Ascending aorta (tissue), 2 donors: ENCODE results near the gene ALDH16A1. TPM values are rescaled to one million over a fixed set of nuclear protein-coding genes. Genes with fewer than 3 reads are reported as not detected.

Experiments used
- DNase-seq, 2 donors: peaks; one replicate each; pipeline ENCODE4 v3.0.0-alpha.2; 2019; ENCODE audit warnings: low spot score in 2 of 2
- H3K27ac ChIP-seq, 2 donors: fragments of 200-600 bp; sonication (generic); one replicate each; pipeline ENCODE4 v1.5.1; 2016 to 2017; ENCODE audit warnings: mild to moderate bottlenecking in 1 of 2
- H3K27me3 ChIP-seq: fragments of 200-600 bp; sonication (generic); one replicate; pipeline ENCODE4 v1.5.1; 2017
- H3K36me3 ChIP-seq, 2 donors: fragments of 200-600 bp; sonication (generic); one replicate each; pipeline ENCODE4 v1.5.1; 2016
- H3K4me1 ChIP-seq, 2 donors: fragments of 200-600 bp; sonication (generic); one replicate each; pipeline ENCODE4 v1.5.1; 2016 to 2017; ENCODE audit warnings: mild to moderate bottlenecking in 1 of 2
- H3K4me3 ChIP-seq, 2 donors: fragments of 200-600 bp; sonication (generic); one replicate each; pipeline ENCODE4 v1.5.1; 2016 to 2017; ENCODE audit warnings: mild to moderate bottlenecking in 1 of 2
- H3K9me3 ChIP-seq, 2 donors: fragments of 200-600 bp; sonication (generic); one replicate each; pipeline ENCODE4 v1.5.1; 2016
- intact Hi-C: fragments of 100-400 bp; cut with DNase I; formaldehyde crosslinking; loops from one replicate; pipeline ENCODE4 v1.15.1; 2023
- total RNA-seq: library from RNA; depleted of rRNA; stranded (reverse); fragments of >200 nt; gene quantifications from one replicate; pipeline ENCODE4 v1.1.0, GENCODE V29; 2016
- TF ChIP-seq, protein P1 (sequence below), 3 experiments: fragments of 200-600 bp in 2 of 3; fragments of 450-650 bp in 1 of 3; sonication (generic) in 2 of 3; IDR thresholded peaks; one replicate each; pipeline ENCODE4 v1.5.1; 2016 to 2019; ENCODE audit warnings: antibody characterized with exemption in 3 of 3, mild to moderate bottlenecking in 1 of 3, moderate library complexity in 1 of 3

Gene ALDH16A1
- total RNA-seq, 1 donor from 2014 or later = 27.9 TPM

DNA sequence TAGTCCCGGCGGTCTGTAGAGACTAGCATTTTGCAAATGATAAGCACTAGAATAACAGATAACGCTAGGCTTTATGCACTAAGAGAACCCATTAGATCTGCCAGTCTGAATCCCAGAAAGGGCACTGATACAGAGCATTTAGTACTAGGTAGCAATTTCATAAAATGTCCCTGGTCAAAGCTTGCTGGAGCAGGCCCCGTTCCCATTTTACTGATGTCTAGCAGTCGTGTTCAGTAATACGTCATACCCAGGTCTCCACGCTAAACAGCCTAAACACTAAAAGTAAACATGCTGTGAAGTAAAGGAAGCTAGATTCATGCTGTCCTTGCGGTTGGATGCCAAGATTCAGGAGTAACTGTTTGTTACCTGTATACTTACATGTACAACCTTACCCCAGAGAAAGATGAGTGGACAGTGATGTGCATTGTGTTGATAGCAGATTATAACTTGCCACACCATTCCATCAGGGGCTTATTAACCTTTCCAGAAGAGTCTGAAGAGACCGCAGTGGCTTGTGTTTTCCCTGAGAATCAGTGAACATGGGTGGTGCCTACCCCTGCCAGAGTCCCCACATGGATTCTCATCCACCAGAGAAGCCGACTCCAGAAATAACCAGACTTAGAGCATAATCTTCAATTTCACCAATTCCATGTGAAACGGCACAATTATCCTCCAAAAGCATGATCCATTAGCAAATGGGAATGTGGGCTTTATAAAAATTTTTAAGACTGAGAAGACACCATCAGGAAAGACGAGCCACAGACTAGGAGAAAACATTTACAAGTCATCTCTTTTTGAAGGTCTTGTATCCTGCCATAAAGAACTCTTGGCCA is 39.8 kb downstream of the ALDH16A1 start:
- Histone ChIP-seq H3K36me3 (peaks cover 32 to 50% of the 10 kb centered on the region in 2 donors), H3K27ac (no peak overlapping the region), H3K27me3 (no peaks in the 10 kb centered on the region), H3K4me3 (no peak overlapping the region), H3K9me3 (no peaks in the 10 kb centered on the region), H3K4me1 (peaks cover 16 to 33% of the 10 kb centered on the region in 2 donors)
- TF ChIP-seq, protein P1, sequence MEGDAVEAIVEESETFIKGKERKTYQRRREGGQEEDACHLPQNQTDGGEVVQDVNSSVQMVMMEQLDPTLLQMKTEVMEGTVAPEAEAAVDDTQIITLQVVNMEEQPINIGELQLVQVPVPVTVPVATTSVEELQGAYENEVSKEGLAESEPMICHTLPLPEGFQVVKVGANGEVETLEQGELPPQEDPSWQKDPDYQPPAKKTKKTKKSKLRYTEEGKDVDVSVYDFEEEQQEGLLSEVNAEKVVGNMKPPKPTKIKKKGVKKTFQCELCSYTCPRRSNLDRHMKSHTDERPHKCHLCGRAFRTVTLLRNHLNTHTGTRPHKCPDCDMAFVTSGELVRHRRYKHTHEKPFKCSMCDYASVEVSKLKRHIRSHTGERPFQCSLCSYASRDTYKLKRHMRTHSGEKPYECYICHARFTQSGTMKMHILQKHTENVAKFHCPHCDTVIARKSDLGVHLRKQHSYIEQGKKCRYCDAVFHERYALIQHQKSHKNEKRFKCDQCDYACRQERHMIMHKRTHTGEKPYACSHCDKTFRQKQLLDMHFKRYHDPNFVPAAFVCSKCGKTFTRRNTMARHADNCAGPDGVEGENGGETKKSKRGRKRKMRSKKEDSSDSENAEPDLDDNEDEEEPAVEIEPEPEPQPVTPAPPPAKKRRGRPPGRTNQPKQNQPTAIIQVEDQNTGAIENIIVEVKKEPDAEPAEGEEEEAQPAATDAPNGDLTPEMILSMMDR (IDR thresholded peaks at IDR 0.05) = no peak
- no peak for DNase-seq
- intact Hi-C loops = no loop called here

DNA sequence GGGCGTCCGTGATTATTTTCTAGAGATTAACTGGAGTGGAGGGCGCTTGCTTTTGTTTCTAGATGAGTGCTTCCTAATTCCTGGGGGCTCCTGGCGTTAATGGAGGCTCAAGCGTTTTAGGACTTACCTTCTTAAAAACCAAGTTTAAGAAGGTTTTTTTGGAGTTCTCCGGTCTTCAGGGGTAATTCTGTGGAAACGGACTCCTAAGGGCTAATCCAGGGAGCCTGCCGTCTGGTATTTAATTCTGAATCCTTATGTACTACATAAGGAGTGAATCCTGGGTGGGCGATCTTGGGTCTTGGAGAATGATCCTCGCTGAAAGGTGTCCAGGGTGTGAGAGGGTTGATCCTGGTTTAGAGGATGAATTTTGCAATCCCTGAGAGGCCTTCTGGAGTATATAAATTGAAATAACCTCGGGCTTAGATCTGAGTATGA is 43.6 kb downstream of the ALDH16A1 start:
- Histone ChIP-seq H3K9me3 (no peaks in the 10 kb centered on the region), H3K27ac (peak overlapping the region; percentile 93 to 95), H3K4me3 (peak overlapping the region; percentile 77 to 81), H3K27me3 (no peaks in the 10 kb centered on the region), H3K4me1 (peaks cover 13 to 20% of the 10 kb centered on the region in 2 donors), H3K36me3 (peaks cover 30 to 46% of the 10 kb centered on the region in 2 donors)
- intact Hi-C loops = loop anchor here (1.0 to 5.0 kb wide), 5 partner anchors 9 to 181 kb away; partner anchors contain the start of genes ALDH16A1, PRMT1, RPL13A and RRAS
- DNase-seq = no peak
- TF ChIP-seq, protein P1 (IDR thresholded peaks at IDR 0.05) = peak in 1 of 3 experiments; percentile 12

DNA sequence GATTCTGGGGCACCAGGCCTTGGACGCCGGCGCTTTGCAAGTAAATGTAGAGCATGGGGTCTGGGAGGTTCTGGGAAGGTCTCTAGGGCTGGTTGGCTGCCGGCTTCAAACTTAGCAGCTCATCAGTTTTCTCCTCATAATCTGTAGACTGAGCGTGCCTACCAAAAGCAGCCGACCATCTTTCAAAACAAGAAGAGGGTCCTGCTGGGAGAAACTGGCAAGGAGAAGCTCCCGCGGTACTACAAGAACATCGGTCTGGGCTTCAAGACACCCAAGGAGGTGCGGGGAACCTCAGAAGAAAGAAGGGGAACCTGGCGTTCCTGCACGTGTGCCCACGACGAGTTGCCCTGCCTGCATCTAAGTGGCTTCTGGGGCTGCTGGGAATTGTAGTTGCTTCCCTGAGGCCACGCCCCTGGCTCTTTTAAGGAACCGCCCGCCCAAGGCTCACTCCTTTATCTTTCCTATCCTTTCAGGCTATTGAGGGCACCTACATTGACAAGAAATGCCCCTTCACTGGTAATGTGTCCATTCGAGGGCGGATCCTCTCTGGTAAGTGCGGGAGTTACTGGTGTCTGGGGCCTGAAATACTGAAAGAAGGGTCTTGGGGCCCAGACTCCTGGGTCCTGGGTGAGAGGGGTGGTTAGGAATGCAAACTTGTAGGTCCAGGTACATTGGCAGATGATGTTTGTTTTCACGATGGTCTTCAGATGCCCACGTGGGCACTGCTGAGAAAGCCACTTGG is 44.2 kb downstream of the ALDH16A1 start:
- peaks cover 24 to 40% of the 10 kb centered on the region in 2 donors for H3K36me3 ChIP-seq
- intact Hi-C loops = loop anchor here (2.0 to 5.0 kb wide), 3 partner anchors 44 to 180 kb away; partner anchors contain the start of genes ALDH16A1, PRMT1, RRAS and SCAF1
- TF ChIP-seq, protein P1 (IDR thresholded peaks at IDR 0.05) = no peak
- no peaks in the 10 kb centered on the region for H3K27me3 ChIP-seq
- peak overlapping the region; percentile 77 to 81 for H3K4me3 ChIP-seq
- H3K27ac ChIP-seq = peak overlapping the region; percentile 93 to 95
- peaks cover 13 to 20% of the 10 kb centered on the region in 2 donors for H3K4me1 ChIP-seq
- peak in 1 of 2 donors; percentile 86 for DNase-seq
- H3K9me3 ChIP-seq = no peaks in the 10 kb centered on the region

DNA sequence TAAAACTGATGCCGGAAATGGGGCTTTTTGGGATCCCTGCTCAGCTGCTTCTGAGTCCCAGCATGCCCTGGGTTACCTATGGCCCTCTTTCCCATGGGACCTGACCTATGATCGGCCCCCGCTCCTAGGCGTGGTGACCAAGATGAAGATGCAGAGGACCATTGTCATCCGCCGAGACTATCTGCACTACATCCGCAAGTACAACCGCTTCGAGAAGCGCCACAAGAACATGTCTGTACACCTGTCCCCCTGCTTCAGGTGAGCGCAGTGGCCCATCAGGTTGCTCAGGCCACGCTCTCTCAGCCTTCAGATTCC is 44.7 kb downstream of the ALDH16A1 start:
- peaks cover 13 to 20% of the 10 kb centered on the region in 2 donors for H3K4me1 ChIP-seq
- intact Hi-C loops = loop anchor here (2.0 to 5.0 kb wide), 3 partner anchors 45 to 180 kb away; partner anchors contain the start of genes ALDH16A1, PRMT1, RRAS and SCAF1
- H3K4me3 ChIP-seq = peak overlapping the region; percentile 77 to 81
- peaks cover 20 to 35% of the 10 kb centered on the region in 2 donors for H3K36me3 ChIP-seq
- peak overlapping the region in 1 of 2 donors; percentile 93 for H3K27ac ChIP-seq
- no peak for DNase-seq
- H3K9me3 ChIP-seq = no peaks in the 10 kb centered on the region
- no peaks in the 10 kb centered on the region for H3K27me3 ChIP-seq
- TF ChIP-seq, protein P1 (IDR thresholded peaks at IDR 0.05) = no peak

DNA sequence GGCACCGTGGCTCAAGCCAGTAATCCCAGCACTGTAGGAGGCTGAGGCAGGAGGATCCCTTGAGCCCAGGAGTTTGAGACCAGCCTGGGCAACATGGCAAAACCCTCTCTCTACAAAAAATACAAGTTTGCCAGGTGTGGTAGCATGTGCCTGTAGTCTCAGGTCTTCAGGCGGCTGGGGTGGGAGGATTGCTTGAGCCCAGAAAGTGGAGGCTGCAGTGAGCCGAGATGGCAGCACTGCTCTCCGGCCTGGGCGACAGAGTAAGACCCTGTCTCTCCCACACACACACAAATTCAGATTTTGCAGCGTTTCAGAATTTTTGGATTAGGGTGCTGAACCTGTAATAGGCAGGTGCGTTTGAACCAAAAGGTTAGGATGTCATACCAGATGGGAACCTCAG is 45.5 kb downstream of the ALDH16A1 start:
- no peak overlapping the region for H3K27ac ChIP-seq
- H3K27me3 ChIP-seq = no peaks in the 10 kb centered on the region
- H3K4me1 ChIP-seq = peaks cover 13 to 20% of the 10 kb centered on the region in 2 donors
- intact Hi-C loops = loop anchor here (5.0 kb wide), 2 partner anchors 144 to 179 kb away; partner anchors contain the start of genes PRMT1, RRAS and SCAF1
- H3K36me3 ChIP-seq = peaks cover 18 to 30% of the 10 kb centered on the region in 2 donors
- peak overlapping the region in 1 of 2 donors; percentile 77 for H3K4me3 ChIP-seq
- TF ChIP-seq, protein P1 (IDR thresholded peaks at IDR 0.05) = no peak
- H3K9me3 ChIP-seq = no peaks in the 10 kb centered on the region
- no peak for DNase-seq
